ENCODE results near the gene CTSH. TPM values are rescaled to one million over a fixed set of nuclear protein-coding genes. Genes with fewer than 3 reads are reported as not detected.

The CTSH gene
- total RNA-seq, 2 experiments from 2014 or later, result 11.1 to 11.4 TPM

- H3K27ac Mint-ChIP-seq, result no peak overlapping the region
- H3K27ac ChIP-seq (ENCODE audit: low read depth in 1 of 2, low read length in 2 of 2), result no peak overlapping the region
Observed at GRCh38 chr15:78943692-78944091, 1.2 kb downstream of the CTSH start.

DNA sequence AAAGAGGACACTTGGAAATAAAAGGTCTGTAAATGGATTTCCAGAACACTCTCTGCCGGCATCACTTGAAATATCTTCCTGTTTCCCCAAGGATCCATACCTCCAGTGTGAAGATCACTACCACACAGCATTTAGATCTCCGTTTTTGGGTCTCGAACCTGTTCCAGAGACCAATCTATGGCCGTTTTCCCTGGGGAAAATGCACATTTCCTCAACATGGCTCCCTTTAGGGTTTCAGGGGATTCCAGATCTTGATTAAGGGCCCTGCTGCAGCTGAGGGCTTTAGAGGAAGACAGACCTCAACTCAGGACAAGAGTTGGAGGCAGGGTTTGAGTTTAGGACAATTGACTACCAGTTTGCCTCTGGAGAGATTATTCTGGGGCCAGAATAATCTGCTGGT is 2.1 kb downstream of the CTSH start:
- Mint-ChIP-seq H3K27me3 (peaks cover 22% of the 10 kb centered on the region), H3K4me1 (ENCODE audit: low read depth) (peaks cover 16% of the 10 kb centered on the region), H3K27ac (no peak overlapping the region), H3K4me3 (no peak overlapping the region), H3K36me3 (ENCODE audit: low read depth) (no peaks in the 10 kb centered on the region), H3K9me3 (no peaks in the 10 kb centered on the region)
- H3K36me3 ChIP-seq (ENCODE audit: insufficient read depth, low read length), result no peaks in the 10 kb centered on the region
- peaks cover 23% of the 10 kb centered on the region for H3K4me1 ChIP-seq (ENCODE audit: insufficient read depth, low read length)
- ATAC-seq (ENCODE audit: poor library complexity) (no peak), DNase-seq (no peak)
- TF ChIP-seq CTCF (IDR thresholded peaks at IDR 0.05), result no peak
- H3K27me3 ChIP-seq (ENCODE audit: control insufficient read depth in 1 of 2, insufficient read depth in 2 of 2, low read length in 2 of 2), result no peaks in the 10 kb centered on the region
- CTCF ChIA-PET, result no interaction called here
- no peak overlapping the region for H3K27ac ChIP-seq (ENCODE audit: low read depth in 1 of 2, low read length in 2 of 2)
- POLR2A ChIA-PET, result no interaction called here
- H3K9me3 ChIP-seq (ENCODE audit: control insufficient read depth in 1 of 2, insufficient read depth in 1 of 2, low read length in 2 of 2), result no peaks in the 10 kb centered on the region
- intact Hi-C loops (cut with DNase I, micrococcal nuclease), result no loop called here
- H3K4me3 ChIP-seq (ENCODE audit: low read length), result no peak overlapping the region

More at GRCh38 chr15:78943692-78944091, 1.2 kb downstream of the CTSH start:
- H3K9me3 ChIP-seq (ENCODE audit: control insufficient read depth in 1 of 2, insufficient read depth in 1 of 2, low read length in 2 of 2), result no peaks in the 10 kb centered on the region
- TF ChIP-seq CTCF (IDR thresholded peaks at IDR 0.05), result no peak
- H3K36me3 Mint-ChIP-seq (ENCODE audit: low read depth), result no peaks in the 10 kb centered on the region
- peaks cover 7% of the 10 kb centered on the region for H3K4me1 Mint-ChIP-seq (ENCODE audit: low read depth)
- POLR2A ChIA-PET, result interaction anchor here (1.9 kb wide), 1 partner anchor 70 kb away, joined by 5 read pairs; the partner anchor contains the start of gene MORF4L1
- ATAC-seq (ENCODE audit: poor library complexity) (no peak), DNase-seq (no peak)
- H3K4me3 Mint-ChIP-seq, result peak overlapping the region; percentile 56
- no peaks in the 10 kb centered on the region for H3K9me3 Mint-ChIP-seq
- CTCF ChIA-PET, result no interaction called here
- peaks cover 23% of the 10 kb centered on the region for H3K4me1 ChIP-seq (ENCODE audit: insufficient read depth, low read length)
- intact Hi-C loops (cut with DNase I, micrococcal nuclease), result no loop called here
- peak overlapping the region; percentile 74 for H3K4me3 ChIP-seq (ENCODE audit: low read length)
- H3K36me3 ChIP-seq (ENCODE audit: insufficient read depth, low read length), result no peaks in the 10 kb centered on the region
- H3K27me3 Mint-ChIP-seq, result peaks cover 15% of the 10 kb centered on the region
- no peaks in the 10 kb centered on the region for H3K27me3 ChIP-seq (ENCODE audit: control insufficient read depth in 1 of 2, insufficient read depth in 2 of 2, low read length in 2 of 2)

DNA sequence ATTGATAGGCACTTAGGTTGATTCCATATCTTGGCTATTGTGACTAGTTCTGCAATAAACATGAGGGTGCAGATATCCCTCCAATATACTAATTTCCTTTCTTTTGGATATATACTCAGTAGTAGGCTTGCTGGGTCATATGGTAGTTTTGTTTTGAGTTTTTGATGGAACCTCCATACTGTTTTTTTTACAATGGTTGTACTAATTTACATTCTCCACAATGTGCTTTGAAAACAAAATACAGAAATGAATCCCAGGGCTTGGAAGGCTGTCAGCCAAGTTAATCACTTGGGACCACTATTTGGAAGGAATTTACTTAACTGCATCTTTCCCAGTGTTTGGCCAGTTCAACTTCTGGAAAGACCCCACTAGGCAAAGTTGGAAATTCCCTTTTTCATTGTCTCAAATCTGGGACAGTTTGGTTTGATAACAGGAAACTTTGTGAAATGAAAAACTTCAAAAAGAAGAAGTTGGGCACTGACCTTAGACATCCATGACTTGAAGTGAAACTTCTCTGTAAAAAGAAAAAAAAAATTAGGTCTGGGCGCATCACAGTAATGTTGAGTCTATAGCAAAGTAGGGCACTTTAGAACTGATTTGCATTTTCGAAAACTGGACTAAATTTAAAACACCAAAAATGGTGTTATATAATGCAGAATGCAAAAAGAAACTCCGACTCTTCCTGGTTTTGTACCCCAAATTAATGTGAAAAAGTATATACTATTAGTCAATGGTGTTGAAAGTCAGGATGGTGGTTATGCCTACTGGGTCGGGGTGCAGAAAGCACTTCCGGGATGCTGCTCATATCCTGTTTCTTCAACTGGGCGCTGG is 6.0 kb downstream of the CTSH start:
- intact Hi-C loops (cut with DNase I, micrococcal nuclease), result no loop called here
- Mint-ChIP-seq H3K4me3 (peak overlapping the region; percentile 49), H3K4me1 (ENCODE audit: low read depth) (peaks cover 20% of the 10 kb centered on the region), H3K9me3 (no peaks in the 10 kb centered on the region), H3K36me3 (ENCODE audit: low read depth) (no peaks in the 10 kb centered on the region), H3K27me3 (peaks cover 22% of the 10 kb centered on the region), H3K27ac (peak overlapping the region; percentile 13)
- TF ChIP-seq CTCF (IDR thresholded peaks at IDR 0.05), result no peak
- DNase-seq, result peak in 4 of 14 experiments; percentile 48 to 65 (median 64)
- H3K4me3 ChIP-seq (ENCODE audit: low read length), result peak overlapping the region; percentile 28
- CTCF ChIA-PET, result no interaction called here
- no peaks in the 10 kb centered on the region for H3K9me3 ChIP-seq (ENCODE audit: control insufficient read depth in 1 of 2, insufficient read depth in 1 of 2, low read length in 2 of 2)
- POLR2A ChIA-PET, result no interaction called here
- peaks cover 19% of the 10 kb centered on the region for H3K4me1 ChIP-seq (ENCODE audit: insufficient read depth, low read length)
- peak; percentile 61 for ATAC-seq (ENCODE audit: poor library complexity)
- no peaks in the 10 kb centered on the region for H3K36me3 ChIP-seq (ENCODE audit: insufficient read depth, low read length)
- no peaks in the 10 kb centered on the region for H3K27me3 ChIP-seq (ENCODE audit: control insufficient read depth in 1 of 2, insufficient read depth in 2 of 2, low read length in 2 of 2)
- H3K27ac ChIP-seq (ENCODE audit: low read depth in 1 of 2, low read length in 2 of 2), result peak overlapping the region in 1 of 2 donors; percentile 34

Measured in CD4-positive, alpha-beta T cell (primary cell).